SK-N-SH (cell line): ENCODE data around the gene GSE1. TPM values are rescaled to one million over a fixed set of nuclear protein-coding genes. Genes with fewer than 3 reads are reported as not detected.

ENCODE experiments used
- CTCF ChIA-PET: fragments of 300-600, 350-600 bp; formaldehyde crosslinking; extraction: SDS; loops from one replicate; lab custom pipeline; 2021; lab: Yijun Ruan, JAX
- POLR2A ChIA-PET: fragments of 350-600 bp; sonication (Branson Sonifier 250); formaldehyde crosslinking; extraction: SDS; loops from one replicate; lab custom pipeline; 2020; ENCODE audit warnings: antibody characterized with exemption, inconsistent platforms; lab: Yijun Ruan, JAX
- DNase-seq: peaks from one replicate; pipeline ENCODE4 v3.0.0; 2012
- H2AFZ ChIP-seq: fragments of 200-600 bp; sonication (generic); 2 replicates; pipeline ENCODE4 v1.8.1; 2016; ENCODE audit warnings: antibody characterized with exemption, mild to moderate bottlenecking, low read depth
- H3F3A ChIP-seq: fragments of 200-600 bp; sonication (generic); replicated peaks from 2 replicates; pipeline ENCODE3; 2016; ENCODE audit warnings: antibody characterized with exemption, mild to moderate bottlenecking; ENCODE audit not compliant: insufficient read depth
- H3K27ac ChIP-seq, 2 experiments: fragments of 200-500 bp in 1 of 2; fragments of 200-600 bp in 1 of 2; sonication (Bioruptor generic) in 1 of 2; sonication (generic), shearing (Covaris generic) in 1 of 2; 2 replicates each; pipeline versions ENCODE4 v1.5.1 to v1.6.1; 2014 to 2016; ENCODE audit warnings: low read depth in 2 of 2, inconsistent platforms in 1 of 2, low read length in 1 of 2, mild to moderate bottlenecking in 1 of 2, mixed read lengths in 1 of 2
- H3K27me3 ChIP-seq: fragments of 200-600 bp; sonication (generic), shearing (Covaris generic); 2 replicates; pipeline ENCODE4 v1.6.1; 2016; ENCODE audit warnings: mixed run types; ENCODE audit not compliant: insufficient read depth
- H3K36me3 ChIP-seq, 2 experiments: fragments of 200-500 bp in 1 of 2; fragments of 200-600 bp in 1 of 2; sonication (Bioruptor generic) in 1 of 2; sonication (generic) in 1 of 2; replicated peaks in 1 of 2; 2 replicates each; pipeline versions ENCODE3 to v1.5.1; 2014 to 2016; ENCODE audit warnings: low read length in 1 of 2, mild to moderate bottlenecking in 1 of 2; ENCODE audit not compliant: insufficient read depth in 2 of 2, control insufficient read depth in 1 of 2
- H3K4me1 ChIP-seq, 2 experiments: fragments of 200-500 bp in 1 of 2; fragments of 200-600 bp in 1 of 2; sonication (Bioruptor generic) in 1 of 2; sonication (generic), shearing (Covaris generic) in 1 of 2; 2 replicates each; pipeline versions ENCODE4 v1.5.1 to v1.6.1; 2014 to 2016; ENCODE audit warnings: low read depth in 1 of 2, low read length in 1 of 2, mixed run types in 1 of 2; ENCODE audit not compliant: insufficient read depth in 2 of 2, control insufficient read depth in 1 of 2
- H3K4me2 ChIP-seq: fragments of 200-600 bp; sonication (generic), shearing (Covaris generic); 2 replicates; pipeline ENCODE4 v1.6.1; 2017; ENCODE audit warnings: mixed run types
- H3K4me3 ChIP-seq, 2 experiments: fragments of 200-500 bp in 1 of 2; fragments of 200-600 bp in 1 of 2; sonication (Bioruptor generic) in 1 of 2; sonication (generic), shearing (Covaris generic) in 1 of 2; 2 replicates each; pipeline versions ENCODE4 v1.5.1 to v1.8.1; 2014 to 2016; ENCODE audit warnings: low read depth in 2 of 2, inconsistent platforms in 1 of 2, low read length in 1 of 2, mild to moderate bottlenecking in 1 of 2, mixed read lengths in 1 of 2, moderate library complexity in 1 of 2
- H3K79me2 ChIP-seq: fragments of 200-600 bp; sonication (generic); 2 replicates; pipeline ENCODE4 v1.8.1; 2017; ENCODE audit warnings: mild to moderate bottlenecking; ENCODE audit not compliant: insufficient read depth
- H3K9ac ChIP-seq: fragments of 200-600 bp; sonication (generic); 2 replicates; pipeline ENCODE4 v1.6.1; 2017; ENCODE audit warnings: mixed run types
- H3K9me2 ChIP-seq: fragments of 200-600 bp; sonication (generic); 2 replicates; pipeline ENCODE4 v1.6.1; 2017; ENCODE audit warnings: mixed run types
- H3K9me3 ChIP-seq: fragments of 200-600 bp; sonication (generic); 2 replicates; pipeline ENCODE4 v1.6.1; 2017; ENCODE audit warnings: mixed run types, mild to moderate bottlenecking, moderate library complexity
- H4K20me1 ChIP-seq: fragments of 200-600 bp; sonication (generic); 2 replicates; pipeline ENCODE4 v1.6.1; 2017; ENCODE audit warnings: mild to moderate bottlenecking, mixed run types; ENCODE audit not compliant: insufficient read depth
- CHD2 ChIP-seq: fragments of 150-350 bp; IDR thresholded peaks from 2 replicates; pipeline ENCODE4 v1.6.1; 2018; ENCODE audit warnings: low read length; ENCODE audit not compliant: partially characterized antibody
- FOSL2 ChIP-seq: IDR thresholded peaks from 2 replicates; pipeline ENCODE4 v1.4.0; 2012; ENCODE audit warnings: low read depth, mild to moderate bottlenecking, moderate library complexity, borderline replicate concordance
- FOXM1 ChIP-seq: IDR thresholded peaks from 2 replicates; pipeline ENCODE4 v1.4.0; 2012; ENCODE audit warnings: low read depth, mild to moderate bottlenecking
- GABPA ChIP-seq: IDR thresholded peaks from 2 replicates; pipeline ENCODE4 v1.4.0; 2012; ENCODE audit warnings: low read depth, mild to moderate bottlenecking
- MXI1 ChIP-seq: IDR thresholded peaks from 2 replicates; pipeline ENCODE4 v1.6.1; 2012; ENCODE audit warnings: mild to moderate bottlenecking, low read depth, low read length, improper control_type of control experiment
- NRF1 ChIP-seq: IDR thresholded peaks from 2 replicates; pipeline ENCODE4 v1.6.1; 2012; ENCODE audit warnings: low read depth, mild to moderate bottlenecking, low read length
- RCOR1 ChIP-seq: fragments of 150-350 bp; IDR thresholded peaks from 2 replicates; pipeline ENCODE4 v1.6.1; 2017; ENCODE audit warnings: antibody characterized with exemption, low read length
- RFX5 ChIP-seq: IDR thresholded peaks from 2 replicates; pipeline ENCODE4 v1.6.1; 2012; ENCODE audit warnings: mild to moderate bottlenecking, improper control_type of control experiment, low read length
- RXRA ChIP-seq: IDR thresholded peaks from 2 replicates; pipeline ENCODE4 v1.4.0; 2012; ENCODE audit warnings: low read depth, mild to moderate bottlenecking, borderline replicate concordance
- WGBS: methylation state at CpG from one replicate; pipeline ENCODE4 v1.1.6; 2017; ENCODE audit warnings: low lambda C conversion rate; 5-methylcytosine and 5-hydroxymethylcytosine counted together
- polyA plus RNA-seq, 3 experiments: library from polyadenylated mRNA; depleted of rRNA; stranded (reverse); fragments of >200 nt; gene quantifications; 2 replicates each; pipeline ENCODE4 v1.2.3, GENCODE V29; 2012
- TF ChIP-seq, protein P1 (sequence below): IDR thresholded peaks from 2 replicates; pipeline ENCODE4 v1.6.1; 2012; ENCODE audit warnings: mild to moderate bottlenecking, low read depth, low read length, moderate library complexity
- TF ChIP-seq, protein P2 (sequence below): IDR thresholded peaks from 2 replicates; pipeline ENCODE4 v1.4.0; 2012; ENCODE audit warnings: low read depth, borderline replicate concordance
- TF ChIP-seq, protein P3 (sequence below): IDR thresholded peaks from 2 replicates; pipeline ENCODE4 v1.4.0; 2012; ENCODE audit warnings: low read depth, borderline replicate concordance

Gene GSE1
- polyA plus RNA-seq, 1 of the 3 experiments (the other 2 are of a cell fraction), result 26.5 TPM

DNA sequence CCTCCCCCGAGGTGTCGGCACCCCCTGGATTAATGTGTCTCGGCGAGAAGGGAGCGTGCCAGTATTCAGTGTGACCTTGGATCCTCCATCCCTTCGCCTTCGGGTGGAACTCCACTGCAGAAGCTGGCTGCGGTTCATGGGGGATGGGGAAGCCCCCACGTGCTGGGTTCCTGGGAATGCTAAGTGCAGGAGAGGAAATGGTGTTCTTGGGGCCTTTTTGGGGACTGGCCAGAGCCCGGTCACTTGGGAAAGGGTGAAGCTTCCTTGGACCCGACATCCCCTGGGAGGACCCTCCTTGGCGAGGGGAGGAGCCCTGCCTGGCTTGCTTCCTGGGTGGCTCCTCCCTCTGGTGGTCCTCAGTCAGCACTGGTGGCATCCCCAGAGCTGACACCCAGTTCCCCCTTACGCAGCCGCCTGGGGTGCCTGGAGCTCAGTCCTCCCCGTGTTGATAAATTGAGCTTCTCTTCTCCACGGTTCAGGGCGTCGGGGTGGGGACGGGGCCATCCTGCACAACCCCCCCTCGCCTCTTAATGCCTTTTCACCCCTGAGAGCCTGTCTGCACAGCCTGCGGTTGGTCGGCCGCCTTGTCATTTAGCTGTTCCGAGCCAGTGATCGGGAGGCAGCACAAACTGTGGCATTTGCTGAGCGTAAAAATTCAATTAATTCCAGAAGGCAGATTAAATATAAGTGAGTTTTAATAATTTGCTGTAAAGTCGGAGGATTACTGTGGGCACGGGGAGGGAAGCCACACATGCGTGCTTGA is 30.7 kb upstream of the GSE1 start:
- POLR2A ChIA-PET, result interaction anchor here (1.3 to 1.7 kb wide), 2 partner anchors 8 to 34 kb away, joined by 4 read pairs; no protein-coding TSS in a partner anchor
- Histone ChIP-seq H3K27ac (peak overlapping the region in 1 of 2 experiments; percentile 56; a peak in 2 of 4 replicates), H3F3A (no peaks in the 10 kb centered on the region), H3K27me3 (no peaks in the 10 kb centered on the region), H3K9me3 (no peaks in the 10 kb centered on the region), H3K79me2 (peaks cover 33% of the 10 kb centered on the region), H3K9me2 (no peaks in the 10 kb centered on the region), H3K9ac (no peak overlapping the region), H3K4me3 (no peak overlapping the region), H4K20me1 (peaks cover 95% of the 10 kb centered on the region), H3K4me1 (peaks cover 20 to 97% of the 10 kb centered on the region in 2 experiments; a peak in 3 of 4 replicates), H3K36me3 (no peaks in the 10 kb centered on the region), H3K4me2 (0 out of 2 replicates have a peak overlapping the region, but pooled peaks have one; percentile 47), H2AFZ (no peak overlapping the region)
- CTCF ChIA-PET, result interaction anchor here (0.8 to 2.9 kb wide), 9 partner anchors 9 to 236 kb away, joined by 3 to 11 read pairs (median 5); no protein-coding TSS in a partner anchor
- DNase-seq, result no peak
- 90% methylated on average over 18 of the region's 29 CpGs for WGBS
- no peak for TF ChIP-seq RFX5
- no peak for TF ChIP-seq RXRA
- TF ChIP-seq, protein P1, sequence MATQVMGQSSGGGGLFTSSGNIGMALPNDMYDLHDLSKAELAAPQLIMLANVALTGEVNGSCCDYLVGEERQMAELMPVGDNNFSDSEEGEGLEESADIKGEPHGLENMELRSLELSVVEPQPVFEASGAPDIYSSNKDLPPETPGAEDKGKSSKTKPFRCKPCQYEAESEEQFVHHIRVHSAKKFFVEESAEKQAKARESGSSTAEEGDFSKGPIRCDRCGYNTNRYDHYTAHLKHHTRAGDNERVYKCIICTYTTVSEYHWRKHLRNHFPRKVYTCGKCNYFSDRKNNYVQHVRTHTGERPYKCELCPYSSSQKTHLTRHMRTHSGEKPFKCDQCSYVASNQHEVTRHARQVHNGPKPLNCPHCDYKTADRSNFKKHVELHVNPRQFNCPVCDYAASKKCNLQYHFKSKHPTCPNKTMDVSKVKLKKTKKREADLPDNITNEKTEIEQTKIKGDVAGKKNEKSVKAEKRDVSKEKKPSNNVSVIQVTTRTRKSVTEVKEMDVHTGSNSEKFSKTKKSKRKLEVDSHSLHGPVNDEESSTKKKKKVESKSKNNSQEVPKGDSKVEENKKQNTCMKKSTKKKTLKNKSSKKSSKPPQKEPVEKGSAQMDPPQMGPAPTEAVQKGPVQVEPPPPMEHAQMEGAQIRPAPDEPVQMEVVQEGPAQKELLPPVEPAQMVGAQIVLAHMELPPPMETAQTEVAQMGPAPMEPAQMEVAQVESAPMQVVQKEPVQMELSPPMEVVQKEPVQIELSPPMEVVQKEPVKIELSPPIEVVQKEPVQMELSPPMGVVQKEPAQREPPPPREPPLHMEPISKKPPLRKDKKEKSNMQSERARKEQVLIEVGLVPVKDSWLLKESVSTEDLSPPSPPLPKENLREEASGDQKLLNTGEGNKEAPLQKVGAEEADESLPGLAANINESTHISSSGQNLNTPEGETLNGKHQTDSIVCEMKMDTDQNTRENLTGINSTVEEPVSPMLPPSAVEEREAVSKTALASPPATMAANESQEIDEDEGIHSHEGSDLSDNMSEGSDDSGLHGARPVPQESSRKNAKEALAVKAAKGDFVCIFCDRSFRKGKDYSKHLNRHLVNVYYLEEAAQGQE, result no peak
- TF ChIP-seq, protein P2, sequence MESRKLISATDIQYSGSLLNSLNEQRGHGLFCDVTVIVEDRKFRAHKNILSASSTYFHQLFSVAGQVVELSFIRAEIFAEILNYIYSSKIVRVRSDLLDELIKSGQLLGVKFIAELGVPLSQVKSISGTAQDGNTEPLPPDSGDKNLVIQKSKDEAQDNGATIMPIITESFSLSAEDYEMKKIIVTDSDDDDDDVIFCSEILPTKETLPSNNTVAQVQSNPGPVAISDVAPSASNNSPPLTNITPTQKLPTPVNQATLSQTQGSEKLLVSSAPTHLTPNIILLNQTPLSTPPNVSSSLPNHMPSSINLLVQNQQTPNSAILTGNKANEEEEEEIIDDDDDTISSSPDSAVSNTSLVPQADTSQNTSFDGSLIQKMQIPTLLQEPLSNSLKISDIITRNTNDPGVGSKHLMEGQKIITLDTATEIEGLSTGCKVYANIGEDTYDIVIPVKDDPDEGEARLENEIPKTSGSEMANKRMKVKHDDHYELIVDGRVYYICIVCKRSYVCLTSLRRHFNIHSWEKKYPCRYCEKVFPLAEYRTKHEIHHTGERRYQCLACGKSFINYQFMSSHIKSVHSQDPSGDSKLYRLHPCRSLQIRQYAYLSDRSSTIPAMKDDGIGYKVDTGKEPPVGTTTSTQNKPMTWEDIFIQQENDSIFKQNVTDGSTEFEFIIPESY, result no peak
- no peak for TF ChIP-seq FOXM1
- TF ChIP-seq, protein P3, sequence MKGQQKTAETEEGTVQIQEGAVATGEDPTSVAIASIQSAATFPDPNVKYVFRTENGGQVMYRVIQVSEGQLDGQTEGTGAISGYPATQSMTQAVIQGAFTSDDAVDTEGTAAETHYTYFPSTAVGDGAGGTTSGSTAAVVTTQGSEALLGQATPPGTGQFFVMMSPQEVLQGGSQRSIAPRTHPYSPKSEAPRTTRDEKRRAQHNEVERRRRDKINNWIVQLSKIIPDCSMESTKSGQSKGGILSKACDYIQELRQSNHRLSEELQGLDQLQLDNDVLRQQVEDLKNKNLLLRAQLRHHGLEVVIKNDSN, result no peak
- no peak for TF ChIP-seq CHD2
- no peak for TF ChIP-seq RCOR1
- no peak for TF ChIP-seq MXI1
- TF ChIP-seq NRF1, result no peak
- no peak for TF ChIP-seq FOSL2
- TF ChIP-seq GABPA, result no peak
